A204.1 (cell line): ENCODE measurements around the gene PSMC1.
A peak's percentile ranks its signal among the peaks of the same experiment; 100 is the strongest.
"Not testable (repeated sequence)": the region's sequence is repeated elsewhere in the genome, so short reads cannot be mapped to it uniquely, and the experiment has no call there.

Experiments
- FAIRE-seq: peaks from 2 replicates; lab custom pipeline; 2012; peaks lifted over from hg19 to GRCh38; lab: Jason Lieb, UNC

The PSMC1 gene

GRCh38 chr14:90256354-90257131 lies at the start of gene PSMC1:
TSS of gene PSMC1 (plus strand) at chr14:90256553. CDS start at chr14:90256598, 45 bp downstream.
- FAIRE-seq, result peak; percentile 82

DNA sequence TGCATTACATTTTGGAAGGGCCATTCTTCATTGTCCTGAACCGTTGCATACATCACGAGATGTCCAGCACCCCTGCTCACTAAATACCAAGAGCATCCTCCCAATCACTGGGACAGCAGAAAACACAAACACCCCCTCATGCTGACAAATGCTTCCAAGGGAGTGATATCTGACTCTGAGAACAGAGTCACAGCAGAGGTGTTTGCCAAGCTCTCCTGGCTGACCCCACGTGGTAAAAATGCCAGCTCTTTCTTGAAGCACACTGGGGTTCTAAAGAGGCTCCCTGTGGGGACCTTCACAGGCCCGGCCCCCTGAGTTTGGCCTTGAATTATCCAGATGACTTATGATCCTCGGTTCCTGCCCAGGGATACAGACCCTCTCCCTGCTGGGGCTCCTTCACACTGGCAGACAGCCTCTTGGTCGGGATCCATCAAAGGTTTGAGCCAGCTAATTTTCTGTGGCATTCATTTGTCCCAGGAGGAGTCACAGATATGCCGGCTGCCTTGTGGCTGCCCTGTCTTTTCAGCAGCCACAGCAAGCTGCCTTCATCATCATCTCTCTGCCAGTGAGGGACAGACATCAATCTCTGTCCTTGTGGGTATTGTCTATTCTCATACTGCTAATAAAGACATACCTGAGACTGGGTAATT lies 43.1 kb upstream of the PSMC1 start:
- no peak for FAIRE-seq

GRCh38 chr14:90228478-90228877 lies 27.9 kb upstream of the PSMC1 start:
- FAIRE-seq, result no peak

- not testable (repeated sequence) for FAIRE-seq
These were observed 26.4 kb upstream of the PSMC1 start for GRCh38 chr14:90229942-90230341.

DNA sequence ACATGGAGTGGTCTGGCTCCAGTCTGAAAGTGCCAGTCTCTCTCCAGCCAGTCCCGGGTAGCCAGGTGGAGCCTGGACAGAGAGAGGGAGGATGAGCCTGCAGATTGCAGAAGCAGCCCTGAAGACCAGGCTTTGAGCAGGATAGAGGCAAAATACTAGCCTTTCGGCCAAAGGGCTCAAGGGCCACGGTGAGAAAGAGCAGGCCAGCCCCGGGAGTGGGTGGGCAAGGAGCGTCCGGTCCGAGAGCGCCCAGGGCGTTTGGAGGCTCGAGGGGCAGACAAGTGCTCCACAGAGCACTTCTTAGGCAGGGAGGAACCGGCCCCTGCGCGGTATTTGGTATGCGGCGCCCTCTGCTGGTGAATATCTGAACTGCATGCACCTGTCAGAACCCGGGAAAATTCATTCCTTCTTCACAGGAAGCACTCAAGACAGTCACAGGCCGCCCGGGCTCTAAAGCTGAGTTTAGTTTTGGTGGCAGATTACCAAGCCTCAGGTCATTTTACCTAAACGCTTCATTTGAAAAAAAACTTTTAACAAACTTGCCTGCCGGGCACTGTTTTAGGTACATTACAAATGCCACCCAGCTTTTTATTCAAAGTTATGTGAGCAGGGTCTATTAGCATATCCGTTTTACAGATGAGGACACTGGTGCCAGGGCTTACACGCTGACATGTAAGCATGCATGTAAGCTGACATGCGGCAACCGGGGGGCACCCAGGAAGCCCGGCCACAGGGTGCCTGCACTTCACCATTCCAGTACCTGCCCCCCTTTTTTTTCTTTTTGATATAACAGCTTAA lies 21.0 kb upstream of the PSMC1 start:
- FAIRE-seq, result no peak

GRCh38 chr14:90239139-90239538 lies 17.2 kb upstream of the PSMC1 start:
- no peak for FAIRE-seq

DNA sequence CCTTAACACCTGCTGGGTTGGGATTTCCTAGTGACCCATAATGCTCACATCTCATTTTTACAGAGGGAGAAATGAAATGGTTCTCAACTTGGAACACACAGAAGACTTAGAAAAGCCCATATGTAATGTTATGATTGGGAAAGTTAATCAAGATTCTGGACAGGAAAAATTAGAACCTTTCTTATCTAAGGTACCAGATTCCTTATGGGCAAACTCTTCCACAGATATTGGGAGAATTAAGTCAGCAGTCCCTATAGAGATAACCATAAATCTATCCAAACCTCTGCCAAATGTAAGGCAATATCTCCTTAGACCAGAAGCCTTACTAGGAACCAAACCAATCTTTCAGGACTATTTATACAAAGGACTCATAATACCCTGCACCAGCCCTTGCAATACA lies 13.9 kb upstream of the PSMC1 start:
- no peak for FAIRE-seq

DNA sequence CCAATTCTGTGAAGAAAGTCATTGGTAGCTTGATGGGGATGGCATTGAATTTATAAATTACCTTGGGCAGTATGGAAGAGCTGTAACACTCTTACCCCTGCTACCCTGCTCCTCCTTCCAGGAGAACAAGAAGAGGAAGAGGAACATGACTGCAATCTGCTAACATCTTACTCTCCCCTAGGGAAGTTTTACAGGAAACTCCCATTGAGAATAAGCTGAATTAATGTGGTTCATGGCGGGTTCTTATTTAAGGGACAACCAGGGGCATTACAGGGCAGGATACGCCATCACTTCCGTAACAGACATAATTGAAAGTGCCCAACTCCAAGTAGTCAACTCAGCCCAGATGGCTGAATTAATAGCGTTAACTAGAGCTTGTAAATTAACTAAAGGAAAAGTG lies 9.4 kb upstream of the PSMC1 start:
- no peak for FAIRE-seq

DNA sequence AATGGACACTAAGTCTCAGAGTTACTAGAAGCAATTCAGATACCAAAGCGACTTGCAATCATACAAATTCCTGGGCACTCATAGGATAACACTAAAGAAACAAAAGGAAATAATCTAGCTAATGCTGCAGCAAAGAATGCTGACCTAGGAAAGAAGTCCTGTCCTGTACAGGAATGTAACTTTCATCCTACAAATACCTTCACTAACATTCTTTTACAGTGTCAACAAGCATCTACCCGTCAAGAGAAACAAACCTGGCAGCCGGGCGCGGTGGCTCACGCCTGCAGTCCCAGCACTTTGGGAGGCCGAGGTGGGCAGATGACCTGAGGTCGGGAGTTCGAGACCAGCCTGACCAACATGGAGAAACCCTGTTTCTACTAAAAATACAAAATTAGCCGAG lies 8.9 kb upstream of the PSMC1 start:
- not testable (repeated sequence) for FAIRE-seq

DNA sequence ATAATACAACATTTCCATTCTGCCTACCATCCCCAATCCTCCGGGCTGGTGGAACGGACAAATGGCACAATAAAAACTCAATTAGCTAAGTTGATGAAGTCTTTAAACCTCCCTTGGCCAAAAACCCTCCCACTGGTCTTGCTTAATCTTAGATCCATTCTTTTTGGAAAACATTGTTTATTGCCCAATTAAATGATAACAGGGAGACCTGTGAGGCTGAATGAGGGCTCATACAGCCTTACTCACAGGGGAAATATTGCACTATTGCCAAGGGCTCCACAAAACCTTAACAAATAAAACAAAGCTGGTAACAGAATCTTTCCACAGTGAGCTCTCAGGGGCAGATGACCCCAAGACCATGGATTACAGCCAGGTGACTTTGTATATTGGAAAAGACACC lies 7.8 kb upstream of the PSMC1 start:
- no peak for FAIRE-seq

DNA sequence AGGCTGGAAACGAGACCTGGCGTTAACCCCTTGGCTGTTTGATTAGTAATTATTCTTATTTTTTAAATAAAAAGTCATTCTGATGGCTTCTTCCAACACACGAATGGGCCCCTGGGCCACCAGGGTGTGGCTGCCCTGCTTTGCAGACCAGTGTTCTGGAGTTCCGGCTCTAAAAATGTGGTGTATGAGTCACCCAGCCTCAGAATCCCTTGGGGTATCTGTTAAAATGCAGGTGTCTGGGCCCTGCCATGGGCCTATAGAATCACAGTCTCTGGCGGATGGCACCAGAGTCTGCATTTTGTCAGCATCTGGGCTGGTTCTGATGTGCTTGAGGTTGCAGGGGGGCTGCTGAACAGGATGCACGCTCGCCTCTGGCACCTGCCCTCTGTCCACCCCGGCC lies 2.5 kb upstream of the PSMC1 start:
- no peak for FAIRE-seq

DNA sequence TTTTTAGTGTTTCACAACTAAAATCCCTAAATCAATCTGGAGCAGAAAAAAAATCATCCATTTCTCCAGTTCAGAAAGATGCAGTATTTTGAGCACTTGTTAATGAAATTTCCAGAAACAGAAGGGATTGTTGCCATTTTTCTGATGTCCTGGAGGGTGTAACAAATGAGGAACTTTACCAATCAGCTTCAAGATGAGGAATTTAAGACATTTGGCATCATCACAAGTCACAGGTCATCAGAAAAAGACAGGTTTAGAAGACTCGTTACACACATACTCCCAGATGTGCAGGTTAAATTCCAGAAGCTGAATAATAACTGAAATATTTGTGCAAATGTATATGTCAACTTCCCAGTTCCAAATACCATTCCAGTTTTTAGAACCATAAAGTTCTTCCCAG lies 482 bp upstream of the PSMC1 start:
- FAIRE-seq, result no peak

DNA sequence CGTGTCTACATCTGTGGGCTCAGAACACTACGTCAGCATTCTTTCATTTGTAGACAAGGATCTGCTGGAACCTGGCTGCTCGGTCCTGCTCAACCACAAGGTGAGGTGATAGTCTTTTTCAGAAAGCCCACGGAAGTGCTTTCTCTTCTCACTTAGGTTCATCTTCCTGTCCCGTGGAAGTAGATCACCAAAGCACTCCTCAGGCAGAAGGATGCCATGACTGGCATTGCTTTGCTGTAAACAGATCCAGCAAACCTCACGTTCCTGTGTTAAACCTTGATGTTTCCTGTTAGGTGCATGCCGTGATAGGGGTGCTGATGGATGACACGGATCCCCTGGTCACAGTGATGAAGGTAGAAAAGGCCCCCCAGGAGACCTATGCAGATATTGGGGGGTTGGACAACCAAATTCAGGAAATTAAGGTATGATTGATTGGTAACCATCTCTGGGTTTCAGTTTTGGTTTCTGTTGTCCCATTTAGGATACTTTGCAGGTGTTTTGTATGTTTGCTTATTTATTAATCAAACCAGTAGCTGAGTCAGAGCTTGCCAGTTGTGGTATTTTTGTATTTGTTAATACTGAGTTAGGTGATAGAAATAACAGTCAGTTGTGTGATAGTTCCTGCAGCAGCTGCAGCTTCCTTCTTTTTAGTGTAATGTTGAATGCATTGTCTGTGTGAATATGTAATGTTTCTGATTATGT lies 7.5 kb downstream of the PSMC1 start:
- no peak for FAIRE-seq

DNA sequence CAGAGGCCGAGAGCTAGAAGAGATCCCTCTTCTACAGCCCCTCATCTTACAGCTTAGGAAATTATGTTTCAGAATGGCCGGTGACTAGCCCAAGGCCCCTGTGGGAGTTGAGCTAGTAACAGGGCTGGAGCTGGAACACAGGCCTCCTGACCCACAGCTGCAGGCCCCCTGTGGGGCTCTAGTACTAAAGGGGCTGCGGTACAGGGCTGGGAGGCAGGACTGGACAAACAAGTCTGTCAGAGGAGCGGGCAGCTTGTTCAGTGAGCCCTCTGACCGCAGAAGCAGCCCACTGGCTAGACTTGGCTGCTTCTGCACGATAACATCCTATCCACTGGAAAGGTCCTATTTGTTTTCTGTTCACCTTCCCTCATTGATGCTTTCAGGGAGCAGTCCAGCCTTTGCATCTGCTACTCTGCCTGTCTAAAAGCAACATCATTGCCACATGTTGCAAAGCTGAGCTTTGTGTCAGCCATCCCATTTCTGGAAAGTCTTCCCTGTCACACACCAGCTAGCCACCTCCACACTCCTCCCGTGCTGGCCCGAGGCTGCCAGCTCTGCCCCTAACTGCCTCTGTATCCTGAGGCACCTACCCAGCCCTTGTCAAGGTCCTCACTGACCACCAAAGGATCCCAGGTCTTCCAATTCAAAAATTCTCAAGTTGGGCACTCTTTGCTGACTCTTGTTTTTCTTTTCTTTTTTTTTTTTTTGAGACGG lies 10.2 kb downstream of the PSMC1 start:
- no peak for FAIRE-seq

DNA sequence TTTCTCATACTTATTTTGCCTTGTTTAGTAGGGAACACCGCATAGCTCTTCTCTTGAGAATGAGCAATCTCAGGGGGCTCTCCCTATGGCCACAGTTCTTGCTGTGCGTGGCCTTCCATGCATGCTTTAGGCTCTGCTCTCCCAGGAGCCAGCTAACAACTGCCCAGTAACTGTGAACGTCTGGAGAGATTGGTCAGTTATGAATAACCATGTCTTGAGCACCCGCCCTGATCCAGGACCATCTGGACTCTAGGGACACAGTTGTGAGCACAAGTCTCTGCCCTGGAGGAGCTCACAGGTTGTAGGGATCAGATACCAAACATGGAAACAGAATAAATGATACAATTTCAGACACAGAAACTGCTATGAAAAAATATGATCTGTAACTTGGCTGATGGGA lies 12.1 kb downstream of the PSMC1 start:
- no peak for FAIRE-seq

DNA sequence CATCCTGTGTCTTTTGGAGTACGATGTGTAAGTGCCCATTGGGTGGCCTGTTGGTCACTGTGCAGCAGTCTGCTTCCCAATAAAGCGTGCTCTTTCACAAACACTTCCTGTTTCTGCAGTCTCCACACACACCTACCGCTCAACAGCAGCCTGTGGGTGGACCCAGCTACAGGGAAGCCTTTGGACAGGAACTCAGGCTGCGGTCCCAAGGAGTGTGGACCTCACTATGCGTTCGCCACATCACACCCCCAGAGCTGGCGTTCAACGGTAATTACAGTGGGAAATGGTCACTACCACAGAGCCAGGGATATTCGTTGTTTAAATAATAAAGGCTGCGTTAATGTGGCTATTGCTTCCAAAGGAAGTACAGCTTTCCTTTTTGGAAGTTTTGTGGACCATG lies 16.2 kb downstream of the PSMC1 start:
- FAIRE-seq, result no peak

DNA sequence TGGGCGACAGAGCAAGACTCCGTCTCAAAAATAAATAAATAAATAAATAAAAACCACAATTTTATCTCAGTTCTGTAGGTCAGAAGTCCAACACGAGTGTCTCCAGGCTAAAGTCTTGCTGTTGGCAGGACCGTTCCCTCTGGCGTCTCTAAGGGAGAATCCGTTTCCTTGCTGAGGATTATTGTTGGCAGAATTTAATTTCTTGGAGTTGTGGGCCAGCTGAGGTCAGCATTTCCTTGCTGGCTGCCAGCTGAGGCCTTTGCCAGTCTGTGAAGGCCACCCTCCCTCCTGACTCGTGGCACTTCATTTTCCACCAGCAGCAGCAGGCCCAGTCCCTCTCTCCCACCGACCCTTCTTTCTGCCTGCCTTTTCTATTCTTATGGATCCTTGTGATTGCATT lies 17.2 kb downstream of the PSMC1 start:
- no peak for FAIRE-seq

DNA sequence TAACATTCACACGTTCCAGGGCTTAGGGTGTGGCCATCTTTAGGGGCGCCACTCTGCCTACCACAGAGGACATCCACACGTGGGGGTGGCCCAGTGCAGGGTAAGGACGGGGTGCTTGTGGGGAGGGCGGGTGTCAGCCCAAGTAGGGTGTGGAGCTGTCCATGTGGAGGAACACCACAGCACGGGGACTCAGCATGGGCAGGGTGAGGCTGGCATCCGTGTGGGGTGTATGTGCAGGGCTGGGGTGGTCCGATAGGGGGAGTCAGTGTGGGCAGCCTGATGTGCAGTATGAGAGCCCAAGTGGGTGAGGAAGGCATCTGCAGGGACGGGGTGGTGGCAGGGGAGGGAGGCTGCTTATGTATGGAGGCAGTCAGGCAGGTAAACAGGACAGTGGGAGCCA lies 17.7 kb downstream of the PSMC1 start:
- FAIRE-seq, result no peak

DNA sequence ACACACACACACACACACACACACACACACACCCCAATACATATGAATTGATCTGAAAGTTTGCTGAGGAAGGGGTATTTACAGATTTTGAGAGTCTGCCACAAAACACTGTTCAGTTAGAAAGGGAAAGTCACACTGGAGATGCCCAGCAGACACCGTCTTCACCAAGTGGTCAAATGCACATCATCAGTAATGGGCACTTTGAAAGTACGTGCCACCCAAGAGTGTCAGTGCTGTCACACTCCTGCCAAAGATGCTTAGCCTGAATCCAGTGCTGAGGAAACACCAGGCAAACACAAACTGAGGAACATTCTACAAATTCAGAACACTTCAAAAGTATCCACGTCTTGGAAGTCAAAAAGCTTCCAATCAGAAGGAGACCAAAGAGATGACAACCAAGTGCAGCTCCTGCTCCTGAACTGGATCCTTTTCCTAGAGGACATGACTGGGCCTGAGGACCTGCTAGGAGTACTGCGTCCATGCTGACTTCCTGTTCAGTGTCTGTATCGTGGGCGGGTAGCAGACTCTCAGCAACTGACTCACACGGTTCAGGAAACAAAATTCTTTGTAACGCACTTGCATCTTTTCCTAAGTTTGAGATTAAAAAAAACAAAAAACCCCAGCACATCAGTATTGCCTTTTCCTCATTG lies 18.6 kb downstream of the PSMC1 start:
- FAIRE-seq, result no peak

GRCh38 chr14:90275458-90275814 lies 19.1 kb downstream of the PSMC1 start:
- no peak for FAIRE-seq

GRCh38 chr14:90275820-90276219 lies 19.5 kb downstream of the PSMC1 start:
- FAIRE-seq, result no peak
